ENCODE data around the gene MACROD2. TPM values are rescaled to one million over a fixed set of nuclear protein-coding genes. Genes with fewer than 3 reads are reported as not detected.

The MACROD2 gene
- polyA plus RNA-seq, 1 donor from 2014 or later: 23.2 TPM

- no peaks in the 10 kb centered on the region for H3K9me3 ChIP-seq (ENCODE audit: low read length)
- H3K27ac ChIP-seq (ENCODE audit: low read length): no peak overlapping the region
- H3K27me3 ChIP-seq (ENCODE audit: insufficient read depth, low read depth, low read length): no peaks in the 10 kb centered on the region
- H3K9me2 ChIP-seq (ENCODE audit: insufficient read depth, low read length): no peaks in the 10 kb centered on the region
- TF ChIP-seq MXI1 (conservative IDR thresholded peaks at IDR 0.05; ENCODE audit: poor library complexity, severe bottlenecking) (no peak), RAD21 (conservative IDR thresholded peaks at IDR 0.05) (no peak), POLR2AphosphoS5 (IDR thresholded peaks at IDR 0.05) (no peak), EP300 (conservative IDR thresholded peaks at IDR 0.05; ENCODE audit: poor library complexity, severe bottlenecking) (no peak), EZH2 (IDR thresholded peaks at IDR 0.05; ENCODE audit: borderline replicate concordance, insufficient read depth, low read length, poor library complexity, severe bottlenecking) (no peak), REST (IDR thresholded peaks at IDR 0.05; ENCODE audit: borderline replicate concordance) (no peak), CTCF (IDR thresholded peaks at IDR 0.05; ENCODE audit: poor library complexity, severe bottlenecking) (no peak), TAF1 (IDR thresholded peaks at IDR 0.05; ENCODE audit: low read depth) (no peak), SMC3 (conservative IDR thresholded peaks at IDR 0.05; ENCODE audit: poor library complexity) (no peak)
- no peak overlapping the region for H3K4me2 ChIP-seq (ENCODE audit: low read length)
- H3K9ac ChIP-seq (ENCODE audit: low read length): no peak overlapping the region
- H3K36me3 ChIP-seq (ENCODE audit: insufficient read depth, low read length): no peaks in the 10 kb centered on the region
- no peak overlapping the region for H2AFZ ChIP-seq (ENCODE audit: low read depth, low read length)
- no peak overlapping the region for H3K4me3 ChIP-seq (ENCODE audit: low read length)
- no peaks in the 10 kb centered on the region for H3K79me2 ChIP-seq (replicated peaks; ENCODE audit: insufficient read depth, low read length)
- no peaks in the 10 kb centered on the region for H3F3A ChIP-seq (ENCODE audit: insufficient read depth, low read length, poor library complexity, severe bottlenecking)
- no peaks in the 10 kb centered on the region for H4K20me1 ChIP-seq (ENCODE audit: insufficient read depth)
Measured at GRCh38 chr20:14069796-14070195, 74.5 kb downstream of the MACROD2 start.

GRCh38 chr20:14093652-14094051, 98.3 kb downstream of the MACROD2 start:
- TF ChIP-seq CTCF (IDR thresholded peaks at IDR 0.05; ENCODE audit: poor library complexity, severe bottlenecking) (no peak), MXI1 (conservative IDR thresholded peaks at IDR 0.05; ENCODE audit: poor library complexity, severe bottlenecking) (no peak), RAD21 (conservative IDR thresholded peaks at IDR 0.05) (no peak), EZH2 (IDR thresholded peaks at IDR 0.05; ENCODE audit: borderline replicate concordance, insufficient read depth, low read length, poor library complexity, severe bottlenecking) (no peak), REST (IDR thresholded peaks at IDR 0.05; ENCODE audit: borderline replicate concordance) (no peak)
- no peaks in the 10 kb centered on the region for H3K27me3 ChIP-seq (ENCODE audit: insufficient read depth, low read depth, low read length)
- no peak overlapping the region for H3K9ac ChIP-seq (ENCODE audit: low read length)
- no peaks in the 10 kb centered on the region for H3K36me3 ChIP-seq (ENCODE audit: insufficient read depth, low read length)
- no peak overlapping the region for H3K4me2 ChIP-seq (ENCODE audit: low read length)
- no peaks in the 10 kb centered on the region for H3K9me3 ChIP-seq (ENCODE audit: low read length)
- no peak overlapping the region for H3K4me3 ChIP-seq (ENCODE audit: low read length)
- H3K27ac ChIP-seq (ENCODE audit: low read length): no peak overlapping the region
- no peaks in the 10 kb centered on the region for H4K20me1 ChIP-seq (ENCODE audit: insufficient read depth)
- H3K79me2 ChIP-seq (replicated peaks; ENCODE audit: insufficient read depth, low read length): no peaks in the 10 kb centered on the region
- no peak overlapping the region for H2AFZ ChIP-seq (ENCODE audit: low read depth, low read length)
- no peaks in the 10 kb centered on the region for H3K9me2 ChIP-seq (ENCODE audit: insufficient read depth, low read length)
- no peaks in the 10 kb centered on the region for H3F3A ChIP-seq (ENCODE audit: insufficient read depth, low read length, poor library complexity, severe bottlenecking)
